HG02571 (cell line): ENCODE data around the gene KPTN.
"Not testable (repeated sequence)": the region's sequence is repeated elsewhere in the genome, so short reads cannot be mapped to it uniquely, and the experiment has no call there.

Experiments
- ATAC-seq: cut with Tn5 transposase; IDR thresholded peaks from one replicate; pipeline ENCODE4 v1.9.1; 2021; ENCODE audit warnings: mild to moderate bottlenecking, moderate library complexity; ENCODE audit not compliant: unreplicated experiment

The KPTN gene

GRCh38 chr19:47492571-47493377 is 8.8 kb upstream of the KPTN start:
- no peak for ATAC-seq

- ATAC-seq = no peak
Measured at GRCh38 chr19:47492137-47492533, 8.1 kb upstream of the KPTN start.

- no peak for ATAC-seq
Measured at GRCh38 chr19:47491358-47492136, 7.5 kb upstream of the KPTN start.

GRCh38 chr19:47490847-47491246 is 6.8 kb upstream of the KPTN start:
- ATAC-seq = no peak

GRCh38 chr19:47490031-47490430 is 6.0 kb upstream of the KPTN start:
- ATAC-seq = no peak

GRCh38 chr19:47489072-47489914 is 5.3 kb upstream of the KPTN start:
- no peak for ATAC-seq

GRCh38 chr19:47487551-47488515 is 3.8 kb upstream of the KPTN start:
- no peak for ATAC-seq

- ATAC-seq = no peak
Measured at GRCh38 chr19:47486900-47487299, 2.9 kb upstream of the KPTN start.

GRCh38 chr19:47486220-47486619 is 2.2 kb upstream of the KPTN start:
- ATAC-seq = not testable (repeated sequence)

- ATAC-seq = no peak
Measured at GRCh38 chr19:47485210-47485609, 1.2 kb upstream of the KPTN start.

- ATAC-seq = no peak
Measured at GRCh38 chr19:47483200-47483599, 819 bp downstream of the KPTN start.

GRCh38 chr19:47481460-47482052 is 2.5 kb downstream of the KPTN start:
- ATAC-seq = no peak

GRCh38 chr19:47480658-47481057 is 3.4 kb downstream of the KPTN start:
- ATAC-seq = no peak

- no peak for ATAC-seq
Measured at GRCh38 chr19:47479701-47480503, 4.1 kb downstream of the KPTN start.

- ATAC-seq = no peak
Measured at GRCh38 chr19:47476438-47476972, 7.5 kb downstream of the KPTN start.

- no peak for ATAC-seq
Measured at GRCh38 chr19:47475465-47475864, 8.6 kb downstream of the KPTN start.

- no peak for ATAC-seq
Measured at GRCh38 chr19:47473336-47473735, 10.7 kb downstream of the KPTN start.

GRCh38 chr19:47471733-47472457 is 12.1 kb downstream of the KPTN start, which contains the start of gene SLC8A2:
SLC8A2 (minus strand) TSS chr19:47471893; CDS start chr19:47466403, 5,490 bp downstream.
- ATAC-seq = no peak
